HUES48 (cell line): ENCODE results near the gene LGALS9C.
"Not testable (repeated sequence)": the region's sequence is repeated elsewhere in the genome, so short reads cannot be mapped to it uniquely, and the experiment has no call there.

Source experiments
- H3K27ac ChIP-seq: one replicate; pipeline ENCODE4 v1.7.0; 2013; ENCODE audit warnings: low read depth, low read length, inconsistent platforms
- H3K27me3 ChIP-seq: 2 replicates; pipeline ENCODE4 v1.6.1; 2013; ENCODE audit warnings: mild to moderate bottlenecking, low read length; ENCODE audit not compliant: control insufficient read depth, insufficient read depth
- H3K36me3 ChIP-seq: 2 replicates; pipeline ENCODE4 v1.6.1; 2013; ENCODE audit warnings: low read length; ENCODE audit not compliant: control insufficient read depth, insufficient read depth
- H3K4me1 ChIP-seq: 2 replicates; pipeline ENCODE4 v1.6.1; 2013; ENCODE audit warnings: mild to moderate bottlenecking, low read length; ENCODE audit not compliant: control insufficient read depth, insufficient read depth
- H3K4me3 ChIP-seq: 2 replicates; pipeline ENCODE4 v1.5.1; 2013; ENCODE audit warnings: mild to moderate bottlenecking, low read depth, low read length
- H3K9ac ChIP-seq: 2 replicates; pipeline ENCODE4 v1.6.1; 2013; ENCODE audit warnings: mild to moderate bottlenecking, low read depth, low read length, moderate library complexity
- H3K9me3 ChIP-seq: 2 replicates; pipeline ENCODE4 v1.6.1; 2013; ENCODE audit warnings: low read length; ENCODE audit not compliant: control insufficient read depth, insufficient read depth

The LGALS9C gene

GRCh38 chr17:18463831-18464502, 12.6 kb upstream of the LGALS9C start:
- H3K27ac ChIP-seq, H3K9ac ChIP-seq, H3K9me3 ChIP-seq, H3K36me3 ChIP-seq, H3K4me3 ChIP-seq, H3K27me3 ChIP-seq, H3K4me1 ChIP-seq: not testable (repeated sequence)

DNA sequence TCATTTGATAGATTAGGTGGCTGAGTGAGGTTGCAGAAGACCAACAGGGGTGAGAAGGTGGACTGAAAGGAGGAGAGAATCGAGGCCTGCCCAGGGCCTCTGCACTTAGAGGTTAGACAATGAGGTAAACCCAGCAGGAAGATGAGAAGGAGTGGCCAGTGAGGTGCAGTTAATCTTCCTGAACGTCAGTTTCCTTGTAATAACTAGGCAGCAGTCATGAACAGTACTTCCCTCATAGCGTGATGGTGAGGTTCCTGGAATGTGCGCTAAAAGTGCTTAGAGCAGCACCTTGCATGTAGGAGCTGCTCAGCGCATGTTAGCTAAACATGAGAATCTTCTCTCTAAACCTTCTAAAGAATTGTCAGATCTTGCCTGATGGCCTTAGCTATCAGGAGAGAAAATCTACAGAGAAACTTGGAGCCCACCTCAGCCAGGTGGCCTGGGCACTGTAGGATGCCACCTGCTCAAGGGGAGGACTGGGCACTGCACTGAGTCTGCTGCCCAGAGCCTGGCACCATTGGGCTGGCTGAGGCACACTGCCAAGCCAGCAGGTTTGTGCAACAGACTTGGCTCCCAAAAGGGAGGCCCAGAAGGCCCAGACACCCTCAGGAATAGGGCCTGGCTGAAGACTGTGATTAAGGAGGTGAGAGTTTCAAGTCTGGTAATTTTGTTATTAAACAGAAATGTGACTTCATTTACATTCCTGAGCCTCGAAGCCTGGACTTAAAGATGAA, 10.2 kb upstream of the LGALS9C start:
- H3K4me1 ChIP-seq, H3K27ac ChIP-seq, H3K4me3 ChIP-seq, H3K36me3 ChIP-seq, H3K9me3 ChIP-seq, H3K27me3 ChIP-seq, H3K9ac ChIP-seq: not testable (repeated sequence)

GRCh38 chr17:18467001-18467400, 9.6 kb upstream of the LGALS9C start:
- H3K27me3 ChIP-seq, H3K36me3 ChIP-seq, H3K9ac ChIP-seq, H3K4me1 ChIP-seq, H3K4me3 ChIP-seq, H3K9me3 ChIP-seq, H3K27ac ChIP-seq: not testable (repeated sequence)

- H3K9me3 ChIP-seq, H3K4me3 ChIP-seq, H3K27me3 ChIP-seq, H3K27ac ChIP-seq, H3K4me1 ChIP-seq, H3K36me3 ChIP-seq, H3K9ac ChIP-seq: not testable (repeated sequence)
Observed at GRCh38 chr17:18468472-18469171, 8.0 kb upstream of the LGALS9C start.

GRCh38 chr17:18469837-18470236, 6.8 kb upstream of the LGALS9C start:
- H3K27ac ChIP-seq: not testable (repeated sequence)

GRCh38 chr17:18470345-18470930, 6.2 kb upstream of the LGALS9C start:
- not testable (repeated sequence) for H3K27ac ChIP-seq, H3K36me3 ChIP-seq, H3K9ac ChIP-seq, H3K27me3 ChIP-seq, H3K9me3 ChIP-seq, H3K4me3 ChIP-seq, H3K4me1 ChIP-seq

More at GRCh38 chr17:18469837-18470236, 6.8 kb upstream of the LGALS9C start:
- not testable (repeated sequence) for H3K9ac ChIP-seq, H3K4me3 ChIP-seq, H3K4me1 ChIP-seq, H3K9me3 ChIP-seq, H3K27me3 ChIP-seq, H3K36me3 ChIP-seq

DNA sequence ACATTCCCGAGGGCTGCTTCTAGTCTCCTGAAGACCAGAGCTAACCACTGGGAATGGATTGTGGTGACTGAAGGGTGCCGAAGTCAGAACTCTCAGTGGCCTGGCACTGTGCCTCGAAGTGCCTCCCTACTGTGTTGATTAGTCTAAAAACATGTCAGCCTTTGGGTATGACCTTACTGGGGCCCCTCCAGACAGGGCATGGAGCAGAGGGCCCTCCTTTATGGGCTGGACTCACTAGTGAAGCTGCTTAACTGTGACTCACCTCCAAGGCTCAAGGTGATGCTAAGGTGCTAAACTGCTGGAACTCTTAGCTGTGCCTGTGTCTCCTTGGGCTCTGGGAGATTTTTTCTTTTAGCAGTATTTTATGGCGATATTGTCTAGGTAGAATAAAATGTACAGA, 2.6 kb upstream of the LGALS9C start:
- not testable (repeated sequence) for H3K4me3 ChIP-seq, H3K9me3 ChIP-seq, H3K4me1 ChIP-seq, H3K27me3 ChIP-seq, H3K9ac ChIP-seq, H3K36me3 ChIP-seq, H3K27ac ChIP-seq

DNA sequence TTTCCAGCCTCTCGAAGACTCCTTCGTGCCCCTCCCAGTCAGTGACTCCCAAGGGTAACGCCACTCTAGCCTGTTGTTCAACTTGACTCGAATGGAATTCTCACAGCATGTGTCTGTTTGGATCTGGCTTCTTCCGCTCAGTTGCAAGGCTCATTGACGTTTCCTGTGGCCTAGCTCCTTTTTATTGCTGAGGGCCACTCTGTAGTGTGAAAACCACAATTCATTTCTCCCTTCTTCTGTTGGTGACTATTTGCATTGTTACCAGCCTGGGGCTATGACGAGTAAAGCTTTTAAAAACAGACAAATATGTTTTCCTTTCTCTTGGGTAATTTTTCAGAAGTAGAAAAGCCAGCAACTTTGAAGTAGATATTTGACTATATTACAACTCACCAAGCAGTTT, 1.8 kb upstream of the LGALS9C start:
- H3K4me1 ChIP-seq, H3K36me3 ChIP-seq, H3K4me3 ChIP-seq, H3K27ac ChIP-seq, H3K9me3 ChIP-seq, H3K27me3 ChIP-seq, H3K9ac ChIP-seq: not testable (repeated sequence)

DNA sequence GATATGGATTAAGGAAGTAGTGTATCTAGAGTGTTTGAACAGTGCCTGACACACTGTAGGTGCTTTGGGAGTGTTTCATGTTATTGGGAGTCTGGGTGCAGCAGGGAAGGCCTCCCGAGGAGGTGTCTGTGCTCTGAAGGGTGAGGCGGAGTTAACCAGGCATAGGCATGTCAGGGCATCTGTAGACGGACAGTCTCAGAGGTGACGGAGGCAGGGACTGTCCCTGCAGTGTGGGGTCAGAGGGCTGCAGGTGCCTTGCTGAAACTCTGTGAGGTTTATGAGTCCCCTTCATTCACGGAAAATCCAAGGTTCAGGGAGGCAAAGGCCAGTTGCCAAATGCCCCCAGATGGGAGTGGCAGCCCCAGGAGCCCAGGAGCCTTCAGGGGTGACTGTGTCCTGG, 778 bp downstream of the LGALS9C start:
- H3K9me3 ChIP-seq, H3K27me3 ChIP-seq, H3K27ac ChIP-seq, H3K36me3 ChIP-seq, H3K4me1 ChIP-seq, H3K4me3 ChIP-seq, H3K9ac ChIP-seq: not testable (repeated sequence)

GRCh38 chr17:18478362-18478761, 1.8 kb downstream of the LGALS9C start:
- not testable (repeated sequence) for H3K36me3 ChIP-seq, H3K4me3 ChIP-seq, H3K4me1 ChIP-seq, H3K27me3 ChIP-seq, H3K9ac ChIP-seq, H3K27ac ChIP-seq, H3K9me3 ChIP-seq

DNA sequence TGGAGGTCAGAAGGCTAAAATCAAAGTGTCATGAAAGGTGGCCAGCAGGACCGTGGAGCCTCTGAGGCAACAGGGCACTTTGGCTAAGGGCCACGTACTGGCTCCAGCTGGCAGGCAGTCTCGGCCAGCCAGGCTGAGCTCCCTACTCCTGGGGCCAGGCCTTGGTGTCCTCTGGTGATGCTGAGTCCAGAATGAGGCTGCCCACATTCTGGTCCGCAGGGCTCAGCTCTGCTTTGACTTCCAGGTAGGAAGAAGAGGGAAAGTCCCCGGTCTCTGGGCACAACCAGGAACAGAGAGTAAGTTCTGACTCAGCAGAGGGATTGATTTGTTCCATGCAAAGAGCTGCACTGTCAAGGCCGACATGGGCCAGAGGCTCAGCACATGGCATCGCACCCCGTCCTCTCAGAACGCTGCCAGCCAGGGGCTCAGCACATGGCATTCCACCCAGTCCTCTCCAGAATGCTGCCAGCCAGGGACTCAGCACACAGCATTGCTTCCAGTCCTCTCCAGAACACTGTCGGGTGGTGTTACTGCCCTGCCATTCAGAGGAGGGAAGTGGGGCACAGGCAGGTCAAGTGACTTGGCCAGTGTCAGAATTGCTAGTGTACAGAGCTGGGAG, 2.5 kb downstream of the LGALS9C start:
- H3K9me3 ChIP-seq, H3K9ac ChIP-seq, H3K4me1 ChIP-seq, H3K4me3 ChIP-seq, H3K27me3 ChIP-seq, H3K27ac ChIP-seq, H3K36me3 ChIP-seq: not testable (repeated sequence)
